Activated naive CD8-positive, alpha-beta T cell (primary cell): ENCODE measurements around the gene DNMT1.

Experiments
- H3K27ac Mint-ChIP-seq: one replicate; pipeline ENCODE4 v1.8.0; 2021; ENCODE audit warnings: mixed read lengths
- H3K27me3 Mint-ChIP-seq: one replicate; pipeline ENCODE4 v1.8.0; 2021; ENCODE audit warnings: mixed read lengths
- H3K36me3 Mint-ChIP-seq: one replicate; pipeline ENCODE4 v1.8.0; 2021; ENCODE audit warnings: mixed read lengths
- H3K4me1 Mint-ChIP-seq: one replicate; pipeline ENCODE4 v1.8.0; 2021; ENCODE audit warnings: low read depth, mixed read lengths
- H3K4me3 Mint-ChIP-seq: one replicate; pipeline ENCODE4 v1.8.0; 2021; ENCODE audit warnings: mild to moderate bottlenecking, mixed read lengths
- H3K9me3 Mint-ChIP-seq: one replicate; pipeline ENCODE4 v1.8.0; 2021; ENCODE audit warnings: low read depth, mixed read lengths

The DNMT1 gene

GRCh38 chr19:10133596-10133995, 61.2 kb downstream of the DNMT1 start:
- no peak overlapping the region for H3K4me3 Mint-ChIP-seq
- no peaks in the 10 kb centered on the region for H3K4me1 Mint-ChIP-seq
- H3K27me3 Mint-ChIP-seq = no peaks in the 10 kb centered on the region
- no peak overlapping the region for H3K27ac Mint-ChIP-seq
- peaks cover 7% of the 10 kb centered on the region for H3K36me3 Mint-ChIP-seq
- H3K9me3 Mint-ChIP-seq = no peaks in the 10 kb centered on the region

DNA sequence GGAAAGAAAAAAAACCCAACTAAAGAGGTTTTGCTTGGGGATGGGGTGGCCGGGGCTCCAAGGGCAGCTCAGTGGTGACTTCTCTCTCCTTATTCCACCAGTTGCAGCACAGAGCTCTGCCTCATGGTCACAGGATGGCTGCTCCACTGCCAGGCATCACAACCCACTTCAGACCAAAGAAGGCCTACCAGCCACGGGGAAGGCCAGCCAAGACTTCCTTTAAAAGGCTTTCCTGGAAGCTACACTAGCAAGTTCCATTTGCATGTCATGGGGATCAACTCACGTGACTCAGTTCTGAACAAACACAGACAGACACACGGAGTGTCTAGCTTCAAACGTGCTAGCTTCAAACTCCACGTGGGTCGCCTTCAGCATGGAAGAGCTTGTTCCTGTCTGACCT, 61.8 kb downstream of the DNMT1 start:
- peaks cover 7% of the 10 kb centered on the region for H3K36me3 Mint-ChIP-seq
- H3K27ac Mint-ChIP-seq = peak overlapping the region; percentile 82
- no peaks in the 10 kb centered on the region for H3K27me3 Mint-ChIP-seq

DNA sequence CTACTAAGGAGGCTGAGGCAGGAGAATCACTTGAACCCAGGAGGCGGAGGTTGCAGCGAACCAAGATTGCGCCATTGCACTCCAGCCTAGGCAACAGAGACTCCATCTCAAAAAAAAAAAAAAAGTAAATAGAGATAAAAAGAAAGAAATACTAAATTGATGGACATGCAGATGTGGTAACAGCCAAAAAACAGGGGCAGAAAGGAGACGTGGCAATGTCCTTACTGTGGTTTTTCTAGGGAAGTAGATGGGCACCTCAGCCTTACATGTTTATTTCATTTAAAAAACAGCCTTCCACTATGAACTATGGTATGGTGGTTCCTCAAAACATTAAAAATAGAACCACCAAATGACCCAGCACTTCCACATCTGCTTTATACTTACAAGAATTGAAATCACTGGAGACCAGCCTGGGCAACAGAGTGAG, 68.5 kb downstream of the DNMT1 start:
- Mint-ChIP-seq H3K36me3 (peaks cover 3% of the 10 kb centered on the region), H3K9me3 (no peaks in the 10 kb centered on the region), H3K4me3 (no peak overlapping the region), H3K4me1 (no peaks in the 10 kb centered on the region), H3K27me3 (no peaks in the 10 kb centered on the region), H3K27ac (peak overlapping the region; percentile 34)

More for the DNA sequence above, 61.8 kb downstream of the DNMT1 start:
- Mint-ChIP-seq H3K9me3 (no peaks in the 10 kb centered on the region), H3K4me1 (no peaks in the 10 kb centered on the region), H3K4me3 (no peak overlapping the region)

GRCh38 chr19:10124429-10124828, 70.3 kb downstream of the DNMT1 start:
- peaks cover 3% of the 10 kb centered on the region for H3K36me3 Mint-ChIP-seq
- no peaks in the 10 kb centered on the region for H3K27me3 Mint-ChIP-seq
- peaks cover 8% of the 10 kb centered on the region for H3K4me1 Mint-ChIP-seq
- no peak overlapping the region for H3K4me3 Mint-ChIP-seq
- peak overlapping the region; percentile 22 for H3K27ac Mint-ChIP-seq
- H3K9me3 Mint-ChIP-seq = no peaks in the 10 kb centered on the region

- H3K27ac Mint-ChIP-seq = no peak overlapping the region
- peaks cover 22% of the 10 kb centered on the region for H3K4me1 Mint-ChIP-seq
- H3K4me3 Mint-ChIP-seq = no peak overlapping the region
- H3K9me3 Mint-ChIP-seq = no peaks in the 10 kb centered on the region
- peaks cover 3% of the 10 kb centered on the region for H3K36me3 Mint-ChIP-seq
- no peaks in the 10 kb centered on the region for H3K27me3 Mint-ChIP-seq
These were observed 72.7 kb downstream of the DNMT1 start for GRCh38 chr19:10122045-10122444.

DNA sequence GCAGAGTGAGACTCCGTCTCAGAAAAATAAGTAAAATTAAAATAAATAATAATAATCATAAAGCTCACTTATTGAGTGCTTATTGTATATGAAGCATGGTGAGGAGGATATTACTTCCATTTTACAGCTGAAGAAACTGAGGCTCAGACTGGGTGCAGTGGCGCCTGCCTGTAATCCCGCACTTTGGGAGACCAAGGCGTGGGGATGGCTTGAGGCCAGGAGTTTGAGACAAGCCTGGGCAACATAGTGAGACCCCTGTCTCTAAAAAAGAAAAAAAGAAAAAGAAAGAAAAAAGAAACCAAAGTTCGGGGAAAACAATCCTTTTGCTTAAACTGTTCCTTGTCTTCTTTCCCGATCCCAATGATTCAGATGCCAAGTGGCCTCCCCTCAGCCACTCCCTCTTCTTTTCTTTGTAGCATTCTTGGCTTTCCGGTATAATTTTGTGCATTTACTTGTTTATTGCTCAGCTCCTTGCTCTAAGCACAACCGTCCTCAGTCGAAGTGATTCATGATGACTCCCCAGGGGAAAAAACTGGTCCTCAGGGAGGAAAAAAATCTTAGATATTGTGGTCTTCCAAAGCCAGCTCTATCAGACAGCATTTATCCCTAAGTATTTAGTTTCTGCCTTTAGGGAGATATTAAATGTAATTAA, 74.1 kb downstream of the DNMT1 start:
- Mint-ChIP-seq H3K36me3 (peaks cover 3% of the 10 kb centered on the region), H3K27me3 (no peaks in the 10 kb centered on the region), H3K9me3 (no peaks in the 10 kb centered on the region), H3K4me3 (no peak overlapping the region), H3K27ac (no peak overlapping the region), H3K4me1 (peaks cover 24% of the 10 kb centered on the region)

- peak overlapping the region; percentile 97 for H3K4me3 Mint-ChIP-seq
- H3K27me3 Mint-ChIP-seq = no peaks in the 10 kb centered on the region
- H3K9me3 Mint-ChIP-seq = no peaks in the 10 kb centered on the region
- no peaks in the 10 kb centered on the region for H3K36me3 Mint-ChIP-seq
- H3K27ac Mint-ChIP-seq = peak overlapping the region; percentile 87
- H3K4me1 Mint-ChIP-seq = peaks cover 24% of the 10 kb centered on the region
These were observed 75.8 kb downstream of the DNMT1 start for GRCh38 chr19:10118960-10119359.

GRCh38 chr19:10116866-10117616, 77.7 kb downstream of the DNMT1 start:
- Mint-ChIP-seq H3K4me1 (peaks cover 36% of the 10 kb centered on the region), H3K27ac (peak overlapping the region; percentile 76), H3K9me3 (no peaks in the 10 kb centered on the region), H3K27me3 (no peaks in the 10 kb centered on the region), H3K4me3 (peak overlapping the region; percentile 51), H3K36me3 (no peaks in the 10 kb centered on the region)

DNA sequence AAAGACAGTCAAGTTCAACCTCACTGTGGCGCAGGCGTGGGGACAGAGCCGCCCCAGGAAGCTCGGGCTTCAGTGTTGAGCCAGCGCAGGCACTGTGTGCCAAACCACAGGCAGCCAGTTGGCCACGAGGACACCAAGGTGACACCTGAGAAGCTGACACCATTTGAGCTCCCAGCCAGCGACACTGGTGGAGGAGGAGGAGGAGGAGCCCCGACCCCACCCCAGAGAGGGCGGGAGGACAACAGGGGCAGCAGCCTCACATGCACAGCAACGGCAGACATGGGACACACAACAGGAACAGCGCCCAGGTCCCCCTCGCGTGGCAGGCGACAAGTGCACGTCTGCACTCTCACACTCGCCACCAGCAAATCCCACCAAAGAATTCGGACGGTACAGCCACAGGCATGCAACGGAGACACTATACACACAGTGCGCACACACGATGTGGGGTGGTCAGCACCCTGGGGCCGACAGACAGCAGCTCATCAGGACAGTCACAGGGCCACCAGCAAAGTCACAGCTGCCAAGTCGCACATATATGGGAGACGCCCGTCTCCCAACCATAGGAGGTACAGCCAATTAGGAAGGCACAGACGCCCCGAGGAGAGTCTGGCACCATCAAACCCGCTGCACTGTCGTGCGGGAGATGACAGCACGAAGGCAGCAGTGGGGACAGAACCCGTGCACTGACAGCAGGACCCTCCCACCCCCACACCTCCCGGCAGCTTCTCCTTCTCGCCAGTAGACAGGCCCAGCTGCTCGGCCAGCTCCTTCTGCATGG, 78.5 kb downstream of the DNMT1 start:
- Mint-ChIP-seq H3K9me3 (no peaks in the 10 kb centered on the region), H3K36me3 (peaks cover 2% of the 10 kb centered on the region), H3K4me3 (peak overlapping the region; percentile 44), H3K4me1 (peaks cover 43% of the 10 kb centered on the region), H3K27me3 (no peaks in the 10 kb centered on the region), H3K27ac (peak overlapping the region; percentile 76)

GRCh38 chr19:10115392-10116084, 79.2 kb downstream of the DNMT1 start:
- Mint-ChIP-seq H3K27ac (peak overlapping the region; percentile 76), H3K4me1 (peaks cover 44% of the 10 kb centered on the region), H3K27me3 (no peaks in the 10 kb centered on the region), H3K4me3 (no peak overlapping the region), H3K9me3 (no peaks in the 10 kb centered on the region), H3K36me3 (peaks cover 4% of the 10 kb centered on the region)

GRCh38 chr19:10114651-10115391, 79.9 kb downstream of the DNMT1 start:
- peaks cover 5% of the 10 kb centered on the region for H3K36me3 Mint-ChIP-seq
- H3K9me3 Mint-ChIP-seq = no peaks in the 10 kb centered on the region
- peak overlapping the region; percentile 54 for H3K27ac Mint-ChIP-seq
- H3K27me3 Mint-ChIP-seq = no peaks in the 10 kb centered on the region
- H3K4me3 Mint-ChIP-seq = no peak overlapping the region
- H3K4me1 Mint-ChIP-seq = peaks cover 43% of the 10 kb centered on the region

DNA sequence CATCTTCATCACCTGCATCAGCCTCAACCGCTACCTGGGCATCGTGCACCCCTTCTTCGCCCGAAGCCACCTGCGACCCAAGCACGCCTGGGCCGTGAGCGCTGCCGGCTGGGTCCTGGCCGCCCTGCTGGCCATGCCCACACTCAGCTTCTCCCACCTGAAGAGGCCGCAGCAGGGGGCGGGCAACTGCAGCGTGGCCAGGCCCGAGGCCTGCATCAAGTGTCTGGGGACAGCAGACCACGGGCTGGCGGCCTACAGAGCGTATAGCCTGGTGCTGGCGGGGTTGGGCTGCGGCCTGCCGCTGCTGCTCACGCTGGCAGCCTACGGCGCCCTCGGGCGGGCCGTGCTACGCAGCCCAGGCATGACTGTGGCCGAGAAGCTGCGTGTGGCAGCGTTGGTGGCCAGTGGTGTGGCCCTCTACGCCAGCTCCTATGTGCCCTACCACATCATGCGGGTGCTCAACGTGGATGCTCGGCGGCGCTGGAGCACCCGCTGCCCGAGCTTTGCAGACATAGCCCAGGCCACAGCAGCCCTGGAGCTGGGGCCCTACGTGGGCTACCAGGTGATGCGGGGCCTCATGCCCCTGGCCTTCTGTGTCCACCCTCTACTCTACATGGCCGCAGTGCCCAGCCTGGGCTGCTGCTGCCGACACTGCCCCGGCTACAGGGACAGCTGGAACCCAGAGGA, 80.6 kb downstream of the DNMT1 start:
- peaks cover 5% of the 10 kb centered on the region for H3K36me3 Mint-ChIP-seq
- H3K27ac Mint-ChIP-seq = peak overlapping the region; percentile 54
- H3K4me3 Mint-ChIP-seq = no peak overlapping the region
- H3K27me3 Mint-ChIP-seq = no peaks in the 10 kb centered on the region
- H3K4me1 Mint-ChIP-seq = peaks cover 46% of the 10 kb centered on the region
- H3K9me3 Mint-ChIP-seq = no peaks in the 10 kb centered on the region

- Mint-ChIP-seq H3K9me3 (no peaks in the 10 kb centered on the region), H3K4me1 (peaks cover 41% of the 10 kb centered on the region), H3K27ac (no peak overlapping the region), H3K4me3 (no peak overlapping the region), H3K27me3 (no peaks in the 10 kb centered on the region), H3K36me3 (peaks cover 5% of the 10 kb centered on the region)
These were observed 81.2 kb downstream of the DNMT1 start for GRCh38 chr19:10113592-10113963.
